H9 (cell line): ENCODE data around the gene NSD1. TPM values are rescaled to one million over a fixed set of nuclear protein-coding genes. Genes with fewer than 3 reads are reported as not detected.
A peak's percentile ranks its signal among the peaks of the same experiment; 100 is the strongest.

Source experiments
- DNase-seq: peaks from one replicate; pipeline ENCODE4 v3.0.0-alpha.2; 2017
- H2AFZ ChIP-seq: one replicate; pipeline ENCODE4 v1.6.1; 2013; ENCODE audit warnings: mild to moderate bottlenecking, low read length, control low read depth, moderate library complexity
- H2AK5ac ChIP-seq: 2 replicates; pipeline ENCODE4 v1.6.1; 2013; ENCODE audit warnings: low read length, control low read depth, mixed read lengths; ENCODE audit not compliant: insufficient read length
- H2BK120ac ChIP-seq: one replicate; pipeline ENCODE4 v1.6.1; 2013; ENCODE audit warnings: low read depth, mild to moderate bottlenecking, low read length, control low read depth, inconsistent platforms; ENCODE audit not compliant: poor library complexity, severe bottlenecking
- H2BK12ac ChIP-seq: 2 replicates; pipeline ENCODE4 v1.6.1; 2013; ENCODE audit warnings: low read length, control low read depth, mixed read lengths, low read depth; ENCODE audit not compliant: insufficient read length
- H2BK15ac ChIP-seq: 2 replicates; pipeline ENCODE4 v1.6.1; 2013; ENCODE audit warnings: low read depth, low read length, control low read depth
- H2BK20ac ChIP-seq: one replicate; pipeline ENCODE4 v1.6.1; 2013; ENCODE audit warnings: low read depth, mild to moderate bottlenecking, low read length, control low read depth, inconsistent platforms; ENCODE audit not compliant: poor library complexity, severe bottlenecking
- H2BK5ac ChIP-seq: 2 replicates; pipeline ENCODE4 v1.6.1; 2013; ENCODE audit warnings: low read length, control low read depth, mixed read lengths; ENCODE audit not compliant: insufficient read length
- H3K14ac ChIP-seq: 2 replicates; pipeline ENCODE4 v1.6.1; 2013; ENCODE audit warnings: low read length, control low read depth; ENCODE audit not compliant: insufficient read depth
- H3K18ac ChIP-seq: 2 replicates; pipeline ENCODE4 v1.6.1; 2013; ENCODE audit warnings: low read depth, mild to moderate bottlenecking, mixed read lengths, low read length, control low read depth; ENCODE audit not compliant: insufficient read length
- H3K23ac ChIP-seq: 2 replicates; pipeline ENCODE4 v1.6.1; 2013; ENCODE audit warnings: low read length, control low read depth, mixed read lengths, low read depth; ENCODE audit not compliant: insufficient read length
- H3K23me2 ChIP-seq: 2 replicates; pipeline ENCODE4 v1.6.1; 2013; ENCODE audit warnings: low read depth, mild to moderate bottlenecking, mixed read lengths, low read length, control low read depth; ENCODE audit not compliant: insufficient read length, poor library complexity, severe bottlenecking
- H3K27ac ChIP-seq: 2 replicates; pipeline ENCODE4 v1.5.1; 2013; ENCODE audit warnings: low read length, control low read depth, mixed read lengths, low read depth; ENCODE audit not compliant: insufficient read length
- H3K27me3 ChIP-seq: 2 replicates; pipeline ENCODE4 v1.6.1; 2013; ENCODE audit warnings: low read length, control low read depth, inconsistent platforms; ENCODE audit not compliant: insufficient read depth
- H3K4ac ChIP-seq: 2 replicates; pipeline ENCODE4 v1.6.1; 2013; ENCODE audit warnings: low read depth, mild to moderate bottlenecking, control low read depth, inconsistent platforms, low read length, moderate library complexity
- H3K4me1 ChIP-seq: 2 replicates; pipeline ENCODE4 v1.6.1; 2013; ENCODE audit warnings: low read length, control low read depth, inconsistent platforms; ENCODE audit not compliant: insufficient read depth
- H3K4me2 ChIP-seq: 2 replicates; pipeline ENCODE4 v1.6.1; 2013; ENCODE audit warnings: low read length, control low read depth, mixed read lengths; ENCODE audit not compliant: insufficient read length, insufficient read depth
- H3K56ac ChIP-seq: 2 replicates; pipeline ENCODE4 v1.6.1; 2013; ENCODE audit warnings: low read depth, mild to moderate bottlenecking, mixed read lengths, low read length, control low read depth; ENCODE audit not compliant: insufficient read length
- H3K79me1 ChIP-seq: 2 replicates; pipeline ENCODE4 v1.6.1; 2013; ENCODE audit warnings: low read depth, mild to moderate bottlenecking, moderate library complexity, low read length, control low read depth, inconsistent platforms; ENCODE audit not compliant: insufficient read depth, poor library complexity, severe bottlenecking
- H3K79me2 ChIP-seq: 2 replicates; pipeline ENCODE4 v1.6.1; 2013; ENCODE audit warnings: low read length, control low read depth, inconsistent platforms; ENCODE audit not compliant: insufficient read depth
- H3K9ac ChIP-seq: 2 replicates; pipeline ENCODE4 v1.6.1; 2013; ENCODE audit warnings: low read length, control low read depth, mixed read lengths; ENCODE audit not compliant: insufficient read length; ENCODE audit errors: extremely low read depth
- H3K9me3 ChIP-seq: one replicate; pipeline ENCODE4 v1.6.1; 2013; ENCODE audit warnings: low read depth, low read length, inconsistent platforms; ENCODE audit not compliant: control insufficient read depth
- H3T11ph ChIP-seq: one replicate; pipeline ENCODE4 v1.6.1; 2013; ENCODE audit warnings: mild to moderate bottlenecking, low read length, control low read depth, inconsistent platforms
- H4K20me1 ChIP-seq: one replicate; pipeline ENCODE4 v1.6.1; 2013; ENCODE audit not compliant: control insufficient read depth, insufficient read length, insufficient read depth
- H4K5ac ChIP-seq: 2 replicates; pipeline ENCODE4 v1.6.1; 2013; ENCODE audit warnings: low read depth, mild to moderate bottlenecking, mixed read lengths, low read length, control low read depth; ENCODE audit not compliant: insufficient read length
- H4K8ac ChIP-seq: replicated peaks from 2 replicates; pipeline ENCODE4 v1.6.1; 2013; ENCODE audit warnings: low read length, control low read depth, mixed read lengths, low read depth; ENCODE audit not compliant: insufficient read length
- H4K91ac ChIP-seq: 2 replicates; pipeline ENCODE4 v1.6.1; 2013; ENCODE audit warnings: low read depth, mild to moderate bottlenecking, moderate library complexity, mixed read lengths, low read length, control low read depth; ENCODE audit not compliant: insufficient read length
- H3K27ac Mint-ChIP-seq, 3 experiments: 2 replicates in 2 of 3; 3 replicates in 1 of 3; pipeline ENCODE4 v1.8.0; 2020 to 2021; ENCODE audit warnings: mixed read lengths in 3 of 3, mild to moderate bottlenecking in 1 of 3, moderate library complexity in 1 of 3
- H3K27me3 Mint-ChIP-seq: 2 replicates; pipeline ENCODE4 v1.8.0; 2021; ENCODE audit warnings: low read depth, mild to moderate bottlenecking, moderate library complexity, mixed read lengths
- H3K36me3 Mint-ChIP-seq, 3 experiments: 2 replicates in 2 of 3; 3 replicates in 1 of 3; pipeline ENCODE4 v1.8.0; 2020 to 2021; ENCODE audit warnings: low read depth in 3 of 3, mixed read lengths in 3 of 3; ENCODE audit not compliant: insufficient read depth in 1 of 3
- H3K4me1 Mint-ChIP-seq, 2 experiments: 2 replicates each; pipeline ENCODE4 v1.8.0; 2020; ENCODE audit warnings: mixed read lengths in 2 of 2
- H3K4me3 Mint-ChIP-seq, 2 experiments: 2 replicates in 1 of 2; 3 replicates in 1 of 2; pipeline ENCODE4 v1.8.0; 2020 to 2021; ENCODE audit warnings: mild to moderate bottlenecking in 2 of 2, mixed read lengths in 2 of 2, moderate library complexity in 1 of 2
- H3K9me3 Mint-ChIP-seq, 2 experiments: 2 replicates in 1 of 2; 3 replicates in 1 of 2; pipeline ENCODE4 v1.8.0; 2020; ENCODE audit warnings: mild to moderate bottlenecking in 2 of 2, mixed read lengths in 2 of 2, moderate library complexity in 1 of 2
- WGBS: extraction: QIAGEN DNeasy Blood & Tissue Kit; methylation state at CpG from one replicate; pipeline ENCODE4 v1.1.7; 2013; ENCODE audit warnings: missing lambda C conversion rate, low lambda C conversion rate, mixed read lengths; ENCODE audit not compliant: insufficient read length; ENCODE audit errors: extremely low coverage; 5-methylcytosine and 5-hydroxymethylcytosine counted together
- total RNA-seq: library from RNA; stranded (reverse); gene quantifications from 2 replicates; pipeline ENCODE4 v1.2.1, GENCODE V29; 2021
- TF ChIP-seq, protein P1 (sequence below): fragments of 200-600 bp; sonication (generic); conservative IDR thresholded peaks from 3 replicates; pipeline ENCODE4 v1.8.0; 2021; ENCODE audit warnings: antibody characterized with exemption, mild to moderate bottlenecking

NSD1 gene
- total RNA-seq, 1 experiment from 2014 or later: 213 TPM

DNA sequence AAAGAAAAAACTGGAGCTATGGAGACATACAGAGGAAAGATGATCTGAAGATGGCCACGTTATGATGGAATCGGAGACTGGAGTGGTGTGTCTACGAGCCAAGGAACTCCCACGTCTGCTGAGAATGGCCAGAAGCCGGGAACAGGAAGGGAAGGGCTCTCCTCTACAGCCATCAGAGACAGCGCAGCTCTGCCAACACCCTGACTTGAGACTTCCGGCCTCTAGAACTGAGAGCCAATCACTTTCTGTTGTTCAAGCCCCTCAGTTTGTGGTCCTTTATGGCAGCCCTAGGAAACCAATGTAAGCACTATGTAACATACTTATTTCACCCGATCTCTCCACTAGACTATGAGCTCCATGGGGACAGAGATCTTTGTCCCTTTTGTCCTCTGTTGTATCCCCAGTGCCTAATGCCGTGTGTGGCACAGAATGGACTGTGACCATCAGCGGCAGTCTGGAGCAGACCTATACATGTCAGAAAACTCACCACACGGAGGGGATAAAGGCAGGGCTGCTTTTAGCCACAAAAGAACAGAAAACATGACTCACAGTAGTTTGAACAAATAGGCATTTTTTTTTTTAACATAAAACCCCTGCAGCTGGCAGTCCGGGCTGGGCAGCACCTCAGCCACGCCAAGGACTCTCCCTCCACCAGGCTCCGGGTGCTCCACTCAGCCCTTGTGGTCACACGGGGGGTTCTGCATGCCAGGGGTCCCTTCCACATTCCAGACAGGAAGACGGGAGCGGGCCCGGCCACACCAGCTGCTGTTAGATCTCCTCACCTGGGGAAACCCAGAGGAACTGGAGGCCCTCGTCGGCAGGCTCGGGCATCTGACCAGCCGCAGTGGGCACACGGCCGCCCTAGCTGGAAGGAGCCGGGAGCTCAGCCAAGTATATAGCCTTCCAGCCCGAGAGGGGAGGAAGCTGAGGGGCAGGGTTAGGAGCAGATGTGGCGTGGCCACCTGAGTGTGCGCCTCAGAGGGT, 194.3 kb downstream of the NSD1 start:
- Histone ChIP-seq H3K56ac (no peak overlapping the region), H3K14ac (no peak overlapping the region), H3T11ph (no peak overlapping the region), H3K27me3 (no peaks in the 10 kb centered on the region), H2BK12ac (peak overlapping the region; percentile 12), H2BK15ac (no peak overlapping the region), H2AFZ (no peak overlapping the region), H3K4me2 (no peak overlapping the region), H3K23me2 (no peaks in the 10 kb centered on the region), H3K23ac (no peak overlapping the region), H2AK5ac (no peak overlapping the region), H3K9ac (no peak overlapping the region), H2BK120ac (no peak overlapping the region), H2BK20ac (no peak overlapping the region), H3K4ac (no peak overlapping the region), H4K8ac (no peak overlapping the region), H2BK5ac (no peak overlapping the region), H4K20me1 (peaks cover 2% of the 10 kb centered on the region), H3K79me1 (no peaks in the 10 kb centered on the region), H4K91ac (no peak overlapping the region), H3K4me1 (peaks cover 9% of the 10 kb centered on the region; the same call in 1 of the 2 replicates), H4K5ac (no peak overlapping the region), H3K9me3 (no peaks in the 10 kb centered on the region), H3K18ac (no peak overlapping the region), H3K79me2 (no peaks in the 10 kb centered on the region), H3K27ac (no peak overlapping the region)
- peak; percentile 30 for DNase-seq
- no peaks in the 10 kb centered on the region for H3K27me3 Mint-ChIP-seq
- peaks cover 0 to 42% (median 36%) of the 10 kb centered on the region in 3 experiments; a peak in 6 of 7 replicates for H3K36me3 Mint-ChIP-seq
- TF ChIP-seq, protein P1, sequence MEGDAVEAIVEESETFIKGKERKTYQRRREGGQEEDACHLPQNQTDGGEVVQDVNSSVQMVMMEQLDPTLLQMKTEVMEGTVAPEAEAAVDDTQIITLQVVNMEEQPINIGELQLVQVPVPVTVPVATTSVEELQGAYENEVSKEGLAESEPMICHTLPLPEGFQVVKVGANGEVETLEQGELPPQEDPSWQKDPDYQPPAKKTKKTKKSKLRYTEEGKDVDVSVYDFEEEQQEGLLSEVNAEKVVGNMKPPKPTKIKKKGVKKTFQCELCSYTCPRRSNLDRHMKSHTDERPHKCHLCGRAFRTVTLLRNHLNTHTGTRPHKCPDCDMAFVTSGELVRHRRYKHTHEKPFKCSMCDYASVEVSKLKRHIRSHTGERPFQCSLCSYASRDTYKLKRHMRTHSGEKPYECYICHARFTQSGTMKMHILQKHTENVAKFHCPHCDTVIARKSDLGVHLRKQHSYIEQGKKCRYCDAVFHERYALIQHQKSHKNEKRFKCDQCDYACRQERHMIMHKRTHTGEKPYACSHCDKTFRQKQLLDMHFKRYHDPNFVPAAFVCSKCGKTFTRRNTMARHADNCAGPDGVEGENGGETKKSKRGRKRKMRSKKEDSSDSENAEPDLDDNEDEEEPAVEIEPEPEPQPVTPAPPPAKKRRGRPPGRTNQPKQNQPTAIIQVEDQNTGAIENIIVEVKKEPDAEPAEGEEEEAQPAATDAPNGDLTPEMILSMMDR: no peak
- no CpG with 5 or more reads among the region's 28 CpGs for WGBS
- peaks cover 25 to 34% of the 10 kb centered on the region in 2 experiments for H3K4me1 Mint-ChIP-seq
- H3K27ac Mint-ChIP-seq: peak overlapping the region; percentile 72 to 94 (median 84); a peak in 5 of 7 replicates
- no peak overlapping the region; a peak in 1 of 5 replicates for H3K4me3 Mint-ChIP-seq
- no peaks in the 10 kb centered on the region for H3K9me3 Mint-ChIP-seq
